IPS-11a (cell line): ENCODE data around the gene KAZALD1.

Source experiments
- H3K4me3 ChIP-seq: one replicate; pipeline ENCODE4 v1.5.1; 2013; ENCODE audit warnings: low read depth, low read length, control low read depth

The KAZALD1 gene

DNA sequence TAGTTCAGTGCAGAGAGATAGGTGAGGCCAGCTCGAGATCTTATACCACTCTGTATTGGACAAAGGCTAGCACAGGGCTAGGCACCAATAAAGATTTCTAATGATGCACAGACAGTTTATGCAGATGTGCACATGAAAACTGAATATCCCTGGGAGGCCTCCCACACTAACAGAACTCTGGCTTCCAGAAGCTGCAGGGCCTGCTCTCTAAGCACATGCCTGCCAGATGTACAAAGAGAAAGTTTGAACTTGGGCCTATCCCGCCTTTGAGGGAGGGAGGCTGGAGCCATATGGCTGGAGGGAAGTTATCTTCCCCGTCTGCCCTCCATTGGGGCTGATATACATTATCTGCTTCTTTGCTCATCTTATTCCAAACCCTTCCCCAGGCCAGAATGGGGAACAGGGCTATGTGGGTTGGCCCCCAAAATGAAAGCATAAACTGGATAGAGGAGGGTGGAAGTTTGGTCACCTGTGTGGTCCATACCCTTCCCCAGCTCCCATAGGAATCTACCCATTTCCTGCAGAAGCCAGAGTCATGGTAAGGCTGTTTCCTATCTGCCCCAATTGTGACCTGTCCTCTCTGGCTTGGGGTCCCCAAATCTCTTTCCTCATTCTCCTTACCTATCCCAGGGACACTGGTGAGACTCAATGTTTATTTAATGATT is 3.8 kb downstream of the KAZALD1 start:
- H3K4me3 ChIP-seq, result no peak overlapping the region

DNA sequence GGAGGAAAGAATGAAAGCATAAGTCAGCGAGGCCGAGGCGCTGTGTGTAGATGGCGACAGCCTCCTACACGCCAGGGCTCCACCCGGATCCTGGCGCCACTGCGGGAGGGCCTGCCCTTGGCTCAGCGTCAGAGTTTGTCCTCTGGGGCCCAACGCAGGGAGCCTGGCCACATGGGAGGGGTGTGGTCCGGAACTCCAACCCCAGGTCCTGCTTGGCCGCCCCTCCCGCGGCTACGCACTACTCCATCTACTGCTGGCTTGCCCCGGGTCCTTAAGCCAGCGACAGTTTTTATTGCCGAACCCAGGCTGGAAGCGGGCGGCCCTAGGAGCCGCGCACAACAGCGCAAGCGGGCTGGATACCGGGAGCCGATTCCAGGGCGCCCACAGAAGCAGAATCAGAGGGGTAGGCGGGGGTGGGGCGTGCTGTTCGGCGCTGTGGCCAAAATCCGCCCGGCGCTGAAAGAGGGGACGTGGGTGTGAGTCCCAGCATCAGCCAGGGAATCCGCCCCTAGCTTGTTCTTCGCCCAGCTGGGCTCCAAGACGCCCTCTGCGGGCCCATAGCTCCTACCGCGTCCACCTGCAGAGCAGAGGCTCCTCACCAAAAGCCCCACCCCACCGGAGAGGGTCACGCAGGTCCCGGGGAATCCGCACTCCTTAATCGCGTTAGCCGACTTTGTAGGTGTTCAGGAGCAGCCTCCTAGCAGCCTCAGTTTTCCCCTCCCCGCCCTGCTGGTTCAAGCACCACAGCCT is 4.5 kb downstream of the KAZALD1 start:
- H3K4me3 ChIP-seq, result peak overlapping the region; percentile 14

DNA sequence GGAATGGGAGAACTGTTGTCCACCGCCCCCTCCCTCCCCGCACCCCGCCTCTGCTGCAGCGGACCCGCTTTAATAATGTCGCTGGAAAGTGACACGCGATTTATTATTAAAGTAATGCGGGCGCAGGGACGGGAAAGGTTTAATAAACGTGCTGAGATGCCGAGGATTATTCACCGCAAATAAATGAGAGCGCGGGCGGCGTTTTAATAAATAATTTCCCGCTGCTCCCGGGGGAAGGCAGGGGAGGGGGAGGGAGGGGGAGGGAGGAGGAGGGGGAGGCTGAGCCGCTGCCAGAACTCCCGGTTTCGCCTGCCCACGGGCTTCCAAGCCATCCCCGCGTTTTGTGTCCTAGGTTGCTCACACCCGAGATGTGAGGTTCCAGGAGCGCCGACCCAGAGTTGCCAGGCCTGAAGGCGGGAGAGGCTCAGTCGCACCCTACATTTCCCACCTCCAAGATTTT is 5.1 kb downstream of the KAZALD1 start:
- peak overlapping the region; percentile 57 for H3K4me3 ChIP-seq

DNA sequence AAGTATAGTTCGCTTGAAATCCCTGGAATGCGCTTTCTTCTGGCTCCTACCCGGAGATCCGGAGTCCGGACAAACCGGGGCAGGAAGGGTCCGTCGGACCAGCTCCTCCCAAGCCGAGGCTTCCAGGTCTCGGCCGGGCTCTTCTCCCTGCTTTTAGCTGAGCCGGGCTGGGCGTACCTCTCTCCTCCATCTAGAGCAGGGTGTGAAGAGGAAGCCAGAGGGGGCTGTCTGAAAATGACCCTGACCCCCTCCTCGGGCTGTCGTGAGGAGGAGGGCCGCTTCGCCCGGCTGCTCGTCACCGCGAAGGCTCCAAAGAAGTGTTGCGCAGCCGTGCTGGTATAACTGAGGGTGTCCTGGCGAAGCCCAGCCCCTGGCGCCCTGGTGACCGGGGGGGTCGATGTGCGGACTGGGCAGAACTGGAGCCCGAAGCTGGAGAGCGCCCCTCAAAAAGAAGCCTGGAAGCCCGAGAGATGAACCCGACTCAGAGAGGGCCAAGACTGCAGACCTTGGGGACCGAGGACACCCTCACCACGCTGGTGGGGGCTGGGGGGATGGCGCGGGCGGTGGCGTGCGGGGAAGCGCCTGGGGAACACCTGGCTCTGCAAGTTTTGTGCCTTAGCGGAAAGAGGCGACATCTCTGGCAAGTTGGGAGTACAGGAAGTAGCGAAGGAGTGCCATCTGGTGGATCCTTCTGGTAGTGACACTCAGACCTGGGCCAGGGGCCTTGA is 5.7 kb downstream of the KAZALD1 start:
- peak overlapping the region; percentile 57 for H3K4me3 ChIP-seq

DNA sequence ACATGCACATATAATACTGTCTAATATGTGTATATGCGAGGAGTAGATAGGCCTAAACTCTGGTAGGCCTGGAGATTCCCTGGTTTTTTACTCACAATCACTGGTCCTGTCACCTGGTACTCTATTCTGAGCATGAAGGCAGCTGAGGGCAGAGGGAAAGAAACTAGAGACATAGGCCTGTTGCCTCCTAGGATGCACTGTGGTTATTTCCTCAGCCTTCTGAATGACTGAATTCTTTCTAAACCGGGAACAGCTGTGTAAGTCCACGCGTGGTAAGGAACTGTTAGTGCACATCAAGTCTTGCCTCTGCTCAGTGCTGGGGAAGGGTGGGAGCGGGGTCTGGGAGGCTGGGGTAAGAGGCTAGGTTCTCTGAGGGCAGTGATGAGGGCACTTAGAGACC is 7.7 kb downstream of the KAZALD1 start:
- no peak overlapping the region for H3K4me3 ChIP-seq

DNA sequence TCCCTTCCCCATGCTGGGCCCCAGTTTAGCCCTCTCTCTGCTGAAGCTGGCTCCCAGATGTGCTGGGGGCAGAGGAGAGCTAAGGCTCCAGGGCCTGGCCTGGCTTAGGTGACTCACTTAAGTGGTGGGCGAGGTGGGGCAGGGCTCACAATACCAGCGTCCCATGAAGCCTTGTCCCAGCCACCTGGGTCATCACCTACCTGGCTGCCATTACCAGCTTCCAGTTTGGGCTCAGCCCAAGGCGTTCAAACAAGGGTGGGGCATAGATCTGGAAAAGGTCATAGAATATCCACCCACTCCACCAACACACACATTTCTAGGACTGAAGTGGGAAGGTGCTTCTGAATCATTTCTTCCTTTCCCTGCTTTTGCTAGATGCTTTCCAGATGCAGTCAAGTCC is 8.3 kb downstream of the KAZALD1 start:
- no peak overlapping the region for H3K4me3 ChIP-seq

DNA sequence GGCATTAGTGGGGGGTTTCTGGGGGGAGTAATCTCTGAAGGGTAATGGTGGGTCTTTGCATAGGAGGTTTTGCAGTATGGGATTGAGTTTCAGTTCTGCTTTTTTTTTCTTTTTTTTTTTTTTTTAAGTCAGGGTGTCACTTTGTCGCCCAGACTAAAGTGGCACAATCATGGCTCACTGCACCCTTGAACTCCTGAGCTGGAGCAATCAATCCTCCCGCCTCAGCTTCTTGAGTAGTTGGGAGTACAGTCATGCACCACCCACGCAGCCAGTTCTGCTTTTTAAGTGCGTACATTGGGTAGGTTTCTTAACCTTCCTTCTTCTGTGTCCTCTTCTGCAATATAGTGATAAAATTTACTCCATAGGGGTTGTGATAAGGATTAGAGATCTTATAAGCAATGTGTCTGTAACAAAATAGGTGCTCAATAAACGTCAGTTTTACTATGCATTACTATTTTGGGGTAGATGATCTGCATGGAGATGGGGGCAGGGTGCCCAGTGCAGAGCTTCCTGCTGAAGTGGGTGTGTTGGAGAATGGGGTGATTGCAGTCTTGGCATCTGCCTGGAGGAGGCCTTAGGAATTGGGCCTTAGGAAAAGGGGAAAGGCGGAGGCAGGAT is 9.6 kb downstream of the KAZALD1 start:
- no peak overlapping the region for H3K4me3 ChIP-seq

DNA sequence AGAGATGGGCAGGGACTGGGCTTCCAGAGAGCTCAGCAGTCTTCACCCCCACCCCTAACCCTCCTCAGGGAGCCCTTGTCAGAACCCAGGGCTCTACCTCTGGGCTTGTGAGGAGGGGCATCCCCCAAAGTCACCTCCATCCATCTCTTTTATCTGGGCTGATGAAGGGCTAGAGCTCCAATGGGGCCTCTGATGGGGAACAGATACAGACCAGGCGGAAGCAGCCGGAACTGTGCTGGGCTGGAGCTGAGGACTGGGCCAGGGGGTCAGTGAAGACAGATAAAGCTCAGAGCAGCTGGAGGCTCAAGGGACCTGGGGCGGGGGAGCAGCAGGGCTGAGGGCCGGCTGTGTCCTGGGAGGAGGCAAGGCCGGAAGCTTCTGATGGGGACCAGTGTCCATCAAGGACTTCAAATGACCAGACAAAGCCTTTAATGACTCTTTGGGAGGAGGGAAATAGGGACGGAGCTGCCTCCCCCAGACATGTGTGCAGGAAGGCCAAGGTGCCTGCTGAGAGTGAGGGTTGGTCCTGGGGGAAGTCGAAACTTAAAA is 10.2 kb downstream of the KAZALD1 start:
- H3K4me3 ChIP-seq, result no peak overlapping the region

DNA sequence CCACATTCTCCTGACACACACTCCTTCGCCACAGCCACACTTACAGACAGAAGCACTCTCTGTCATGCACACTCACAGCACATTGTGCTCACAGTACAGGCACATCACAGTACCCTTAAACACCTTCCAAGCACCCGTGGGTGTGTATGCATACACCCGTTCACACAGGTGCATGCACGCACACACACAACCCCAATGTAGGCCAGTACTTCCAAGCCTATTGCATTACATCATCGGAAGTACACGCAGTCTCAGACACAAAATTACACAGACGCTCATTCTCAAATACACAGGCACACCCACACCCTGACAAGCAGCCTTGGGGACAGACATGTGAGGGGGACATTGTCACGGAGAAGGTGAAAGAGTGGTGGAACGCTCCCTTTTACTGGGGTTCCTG is 11.1 kb downstream of the KAZALD1 start:
- H3K4me3 ChIP-seq, result no peak overlapping the region

DNA sequence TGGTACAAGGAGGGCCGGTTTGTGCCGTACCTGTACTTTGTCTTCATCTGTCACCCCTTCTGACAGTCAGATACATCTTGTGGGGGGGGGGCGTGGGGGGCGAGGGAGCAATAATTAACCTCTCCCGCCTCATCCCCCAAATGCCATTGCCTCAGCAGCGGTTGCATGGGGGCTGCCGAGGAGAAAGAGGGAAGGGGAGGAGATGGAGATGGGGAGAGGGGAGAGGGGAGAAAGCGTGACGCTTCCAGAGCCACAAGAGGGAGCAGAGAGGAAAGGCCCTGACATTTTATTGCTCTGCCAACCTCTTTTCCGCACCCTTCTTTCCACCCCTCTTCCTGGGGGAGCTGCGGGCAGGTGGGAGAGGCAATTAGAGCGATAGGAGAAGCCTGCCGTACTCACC is 11.8 kb downstream of the KAZALD1 start:
- H3K4me3 ChIP-seq, result no peak overlapping the region

DNA sequence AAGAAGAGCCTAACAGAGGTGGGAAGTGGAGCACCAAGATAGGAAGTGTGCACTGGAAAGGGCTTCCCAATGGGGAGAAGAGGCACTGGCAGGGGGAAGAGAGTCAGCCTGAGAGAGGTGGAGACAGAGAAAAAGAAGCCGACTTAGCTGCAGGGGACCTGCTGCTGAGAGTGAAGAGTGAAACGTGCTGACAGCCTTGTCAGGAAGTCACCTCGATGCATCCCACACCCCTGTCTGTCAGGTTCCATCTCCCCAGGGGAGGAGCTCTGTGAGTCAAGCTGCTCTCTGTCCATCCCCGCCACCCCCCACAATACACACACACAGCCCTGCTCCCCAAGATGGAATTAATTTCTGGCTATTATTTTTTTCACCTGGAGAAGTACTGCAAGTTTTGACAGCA is 14.0 kb downstream of the KAZALD1 start:
- H3K4me3 ChIP-seq, result no peak overlapping the region

DNA sequence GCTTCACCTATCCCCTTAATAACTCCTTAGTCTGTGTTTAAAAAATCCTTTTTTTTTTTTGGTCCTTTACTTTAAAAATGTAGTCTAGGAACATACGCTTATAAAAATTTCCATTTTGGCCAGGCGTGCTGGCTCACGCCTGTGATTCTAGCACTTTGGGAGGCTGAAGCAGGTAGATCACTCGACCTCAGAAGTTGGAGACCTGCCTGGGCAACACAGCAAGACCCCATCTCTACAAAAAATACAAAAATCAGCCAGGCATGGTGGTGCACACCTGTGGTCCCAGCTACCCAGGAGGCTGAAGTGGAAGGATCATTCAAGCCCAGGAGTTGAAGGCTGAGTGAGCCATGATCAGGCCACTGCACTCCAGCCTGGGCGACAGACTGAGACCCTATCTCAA is 14.8 kb downstream of the KAZALD1 start:
- no peak overlapping the region for H3K4me3 ChIP-seq

DNA sequence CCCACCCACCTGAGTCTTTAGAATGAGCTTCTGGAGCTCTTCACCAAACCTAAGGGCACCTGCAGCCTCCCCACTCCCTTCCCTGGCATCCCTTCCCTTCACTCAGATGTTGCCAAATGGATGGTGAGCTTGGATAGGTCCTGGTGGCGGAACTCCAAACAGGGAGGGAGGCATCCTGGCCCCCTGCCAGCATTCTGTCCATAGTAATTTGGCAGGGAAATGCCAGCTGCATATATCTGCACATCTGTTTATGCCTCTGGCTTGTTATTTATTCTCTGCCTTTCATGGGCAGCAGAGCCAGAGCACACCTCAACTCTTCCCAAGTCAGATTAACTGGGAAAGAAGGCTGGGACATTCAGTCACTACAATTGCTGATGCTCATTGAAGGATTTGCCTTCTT is 18.1 kb downstream of the KAZALD1 start:
- H3K4me3 ChIP-seq, result no peak overlapping the region

DNA sequence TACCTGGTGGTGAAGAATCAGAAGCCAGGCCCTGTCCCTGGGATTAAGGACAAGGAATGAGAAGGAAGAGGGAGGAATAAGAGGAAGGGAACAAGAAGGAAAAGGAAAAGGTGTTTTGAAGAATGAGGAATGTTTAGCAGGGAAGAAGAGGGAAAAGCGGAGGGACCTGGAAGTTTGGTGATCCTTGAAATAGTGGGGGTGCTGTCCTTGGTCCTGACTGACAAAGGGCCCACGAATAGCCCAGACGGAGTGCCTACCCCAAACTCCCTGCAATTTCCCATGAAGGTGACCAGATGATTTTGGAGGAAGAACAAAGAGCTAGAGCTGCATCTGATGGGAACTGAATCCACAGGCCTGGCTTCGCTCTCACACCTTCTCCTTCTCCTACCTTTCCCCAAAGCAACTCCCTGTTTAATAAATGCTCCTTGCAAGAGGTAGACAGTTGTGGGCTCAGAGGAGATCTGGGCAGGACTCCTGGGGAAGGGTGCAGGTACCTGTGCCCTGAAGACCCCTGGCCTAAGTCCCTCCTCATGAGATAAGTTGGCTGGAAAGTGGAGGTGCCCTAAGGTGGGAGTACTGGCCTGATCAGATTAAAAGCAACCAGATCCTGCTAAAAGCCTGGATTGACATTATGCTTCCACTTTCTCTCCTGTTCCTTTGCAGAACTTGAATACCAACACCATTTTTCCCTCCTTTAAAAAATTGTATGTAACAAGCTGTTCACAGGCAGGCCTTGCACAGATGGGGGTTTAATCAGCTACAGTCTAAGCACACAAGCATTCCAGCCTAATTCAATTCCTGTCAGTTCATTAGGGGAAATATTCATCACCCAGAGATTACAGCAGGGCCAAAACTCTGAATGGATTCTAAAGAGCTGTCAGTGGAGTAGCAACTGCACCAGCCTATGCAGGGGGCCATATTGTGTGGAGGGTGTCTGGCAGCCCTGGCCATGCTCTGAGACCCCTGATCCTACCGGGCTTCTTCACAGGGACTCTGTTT is 19.4 kb downstream of the KAZALD1 start:
- no peak overlapping the region for H3K4me3 ChIP-seq

DNA sequence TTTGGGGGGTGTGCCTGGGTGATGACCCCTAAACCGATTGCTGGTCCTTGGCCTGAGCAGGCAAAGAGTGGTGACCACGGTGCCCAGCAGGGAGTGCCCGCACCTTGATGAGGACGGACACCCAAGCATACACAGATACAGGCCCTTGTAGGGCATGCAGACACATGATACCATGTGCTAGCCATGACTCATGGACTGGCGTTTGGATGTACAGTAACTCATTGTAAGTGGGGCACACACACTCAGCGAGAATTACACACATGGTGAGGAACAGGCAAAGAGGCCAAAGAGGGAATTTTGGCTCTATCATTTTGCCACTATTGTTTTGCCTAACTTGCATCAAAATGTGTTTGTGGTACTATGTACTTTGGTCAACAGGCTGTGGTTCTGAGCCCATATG is 24.1 kb downstream of the KAZALD1 start:
- no peak overlapping the region for H3K4me3 ChIP-seq

DNA sequence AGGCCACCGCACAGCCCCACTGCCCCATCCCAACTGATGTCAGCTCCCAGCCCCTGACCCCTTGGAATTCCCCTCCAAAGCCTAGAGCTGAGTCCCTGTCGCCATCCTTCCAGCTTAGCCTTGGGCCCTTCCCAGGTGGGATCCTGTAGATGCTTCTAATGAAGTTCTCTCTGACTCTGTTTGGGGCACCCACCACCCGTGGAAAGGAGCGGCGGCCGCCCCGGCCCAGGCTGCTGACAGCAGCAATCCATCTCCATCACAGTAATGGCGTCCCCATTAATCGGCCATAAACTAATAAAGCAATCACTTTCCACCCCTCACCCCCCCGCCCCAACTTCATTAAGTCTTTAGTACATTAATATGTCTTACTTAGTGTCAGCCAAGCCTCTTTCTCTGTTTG is 25.6 kb downstream of the KAZALD1 start:
- H3K4me3 ChIP-seq, result no peak overlapping the region

DNA sequence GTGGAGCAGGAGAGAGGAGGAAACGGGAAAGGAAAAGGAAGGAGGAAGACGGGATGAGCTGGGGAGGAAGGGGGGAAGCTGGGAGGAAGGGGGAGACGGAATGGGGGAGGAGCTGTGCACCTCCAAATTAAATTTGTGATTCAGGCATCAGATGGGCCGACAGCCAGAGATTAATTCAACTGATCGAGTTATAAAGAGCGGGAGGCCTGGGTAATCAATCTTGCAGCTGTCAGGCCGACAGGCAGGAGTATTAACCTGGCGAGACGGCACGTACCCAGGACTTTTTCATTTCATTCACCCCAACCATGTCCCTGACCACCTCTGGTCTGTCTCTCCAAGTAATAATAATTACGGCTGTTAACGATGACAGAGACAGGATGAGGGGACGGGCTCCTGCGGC is 26.2 kb downstream of the KAZALD1 start:
- H3K4me3 ChIP-seq, result no peak overlapping the region

DNA sequence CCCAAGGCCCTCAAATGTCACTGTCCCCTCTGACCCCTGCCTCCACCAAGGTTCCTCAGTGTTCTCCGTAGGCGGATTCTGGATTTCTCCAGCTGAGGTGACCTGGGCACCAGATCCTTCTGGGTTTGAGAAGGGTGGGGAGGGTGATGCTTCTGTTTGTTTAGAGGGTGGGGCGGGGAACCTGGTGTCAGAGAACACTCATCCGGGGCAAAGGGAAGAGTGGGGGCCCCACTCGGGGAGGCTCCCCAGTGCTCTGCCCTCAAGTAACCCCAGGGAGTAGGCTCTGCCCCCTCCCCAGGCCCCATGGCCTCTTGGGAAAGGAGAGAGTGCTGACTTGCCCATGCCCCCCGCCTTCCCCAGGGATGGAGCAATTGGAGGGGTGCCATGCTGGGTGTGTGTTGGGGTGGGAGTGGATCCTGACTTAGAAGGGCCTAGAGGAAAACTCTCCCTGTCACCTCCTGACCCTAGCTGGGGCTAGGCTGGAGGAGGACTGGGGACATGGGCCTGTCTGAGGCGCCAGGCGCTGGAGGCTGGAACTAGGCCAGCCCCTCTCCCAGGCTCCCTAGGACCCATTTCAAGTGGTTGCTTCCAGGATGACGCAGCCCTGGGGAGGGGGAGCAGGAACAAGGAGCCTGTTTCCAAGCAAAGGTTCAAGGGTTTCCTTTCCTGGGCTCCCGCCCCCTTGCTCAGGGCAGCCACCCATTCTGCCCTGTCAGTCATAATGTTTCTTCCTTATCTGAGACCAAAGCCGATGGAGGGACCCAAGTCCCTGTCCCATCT is 27.9 kb downstream of the KAZALD1 start:
- no peak overlapping the region for H3K4me3 ChIP-seq

DNA sequence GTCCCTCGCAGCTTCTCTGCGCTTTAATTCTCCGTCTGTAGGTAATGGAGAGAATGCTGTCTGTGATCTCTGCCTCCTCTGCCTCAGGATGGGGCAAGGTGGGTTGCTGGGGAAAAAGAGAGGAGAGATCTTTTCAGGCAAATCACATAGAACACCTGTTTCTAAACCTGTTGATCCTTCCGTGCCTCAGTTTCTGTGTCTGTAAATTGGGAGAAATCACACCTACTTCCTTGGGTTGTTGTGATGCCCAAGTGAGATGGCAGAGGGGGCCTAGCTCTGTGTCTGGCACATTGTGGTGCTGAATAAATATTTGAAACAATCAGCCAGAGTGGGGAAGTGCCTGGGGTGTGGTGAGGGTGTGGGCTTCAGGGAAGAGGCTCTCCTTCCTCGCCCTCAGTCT is 28.8 kb downstream of the KAZALD1 start:
- no peak overlapping the region for H3K4me3 ChIP-seq
